ENCODE data around the gene CBFA2T2.

The CBFA2T2 gene

GRCh38 chr20:33604991-33605370 is 115.1 kb downstream of the CBFA2T2 start:
- Histone ChIP-seq H3K79me2 (ENCODE audit: insufficient read depth, low read length) (no peaks in the 10 kb centered on the region), H3K4me1 (ENCODE audit: insufficient read depth, low read length) (no peaks in the 10 kb centered on the region), H3K27me3 (ENCODE audit: insufficient read depth, low read length, poor library complexity) (no peaks in the 10 kb centered on the region), H3K27ac (ENCODE audit: low read length) (no peak overlapping the region), H3K9ac (ENCODE audit: low read depth, low read length) (no peak overlapping the region), H3K36me3 (ENCODE audit: insufficient read depth, low read length) (peaks cover 39% of the 10 kb centered on the region), H4K20me1 (ENCODE audit: insufficient read depth, low read length) (no peaks in the 10 kb centered on the region), H3K9me3 (ENCODE audit: insufficient read depth, low read length, severe bottlenecking) (no peaks in the 10 kb centered on the region), H2AFZ (ENCODE audit: low read depth, low read length) (no peak overlapping the region), H3K4me3 (ENCODE audit: low read depth in 1 of 2, low read length in 2 of 2) (no peak overlapping the region), H3K4me2 (ENCODE audit: insufficient read depth, low read length) (no peak overlapping the region)
- DNase-seq (no peak), ATAC-seq (ENCODE audit: insufficient read depth, low read depth) (no peak)
- TF ChIP-seq CTCF (IDR thresholded peaks at IDR 0.05; ENCODE audit: borderline replicate concordance, extremely low read depth, low read length, poor library complexity, severe bottlenecking) (no peak), EZH2 (IDR thresholded peaks at IDR 0.05; ENCODE audit: borderline replicate concordance, low read depth, low read length, severe bottlenecking) (no peak)

- Histone ChIP-seq H4K20me1 (ENCODE audit: insufficient read depth, low read length) (no peaks in the 10 kb centered on the region), H3K9me3 (ENCODE audit: insufficient read depth, low read length, severe bottlenecking) (no peaks in the 10 kb centered on the region), H3K79me2 (ENCODE audit: insufficient read depth, low read length) (no peaks in the 10 kb centered on the region), H3K36me3 (ENCODE audit: insufficient read depth, low read length) (peaks cover 44% of the 10 kb centered on the region), H3K27me3 (ENCODE audit: insufficient read depth, low read length, poor library complexity) (no peaks in the 10 kb centered on the region), H3K4me3 (ENCODE audit: low read depth in 1 of 2, low read length in 2 of 2) (no peak overlapping the region), H3K9ac (ENCODE audit: low read depth, low read length) (no peak overlapping the region), H3K4me1 (ENCODE audit: insufficient read depth, low read length) (no peaks in the 10 kb centered on the region), H2AFZ (ENCODE audit: low read depth, low read length) (no peak overlapping the region), H3K4me2 (ENCODE audit: insufficient read depth, low read length) (no peak overlapping the region), H3K27ac (ENCODE audit: low read length) (no peak overlapping the region)
- ATAC-seq (ENCODE audit: insufficient read depth, low read depth) = no peak
- no peak for DNase-seq
- TF ChIP-seq CTCF (IDR thresholded peaks at IDR 0.05; ENCODE audit: borderline replicate concordance, extremely low read depth, low read length, poor library complexity, severe bottlenecking) (no peak), EZH2 (IDR thresholded peaks at IDR 0.05; ENCODE audit: borderline replicate concordance, low read depth, low read length, severe bottlenecking) (no peak)
Measured at GRCh38 chr20:33606118-33606771, 116.3 kb downstream of the CBFA2T2 start.

- Histone ChIP-seq H3K36me3 (ENCODE audit: insufficient read depth, low read length) (peaks cover 67% of the 10 kb centered on the region), H4K20me1 (ENCODE audit: insufficient read depth, low read length) (no peaks in the 10 kb centered on the region), H3K4me3 (ENCODE audit: low read depth in 1 of 2, low read length in 2 of 2) (no peak overlapping the region), H3K9ac (ENCODE audit: low read depth, low read length) (no peak overlapping the region), H3K27ac (ENCODE audit: low read length) (no peak overlapping the region), H3K4me2 (ENCODE audit: insufficient read depth, low read length) (no peak overlapping the region), H3K27me3 (ENCODE audit: insufficient read depth, low read length, poor library complexity) (no peaks in the 10 kb centered on the region), H3K79me2 (ENCODE audit: insufficient read depth, low read length) (no peaks in the 10 kb centered on the region), H3K4me1 (ENCODE audit: insufficient read depth, low read length) (no peaks in the 10 kb centered on the region), H3K9me3 (ENCODE audit: insufficient read depth, low read length, severe bottlenecking) (no peaks in the 10 kb centered on the region), H2AFZ (ENCODE audit: low read depth, low read length) (no peak overlapping the region)
- no peak for TF ChIP-seq EZH2 (IDR thresholded peaks at IDR 0.05; ENCODE audit: borderline replicate concordance, low read depth, low read length, severe bottlenecking)
- no peak for TF ChIP-seq CTCF (IDR thresholded peaks at IDR 0.05; ENCODE audit: borderline replicate concordance, extremely low read depth, low read length, poor library complexity, severe bottlenecking)
- ATAC-seq (ENCODE audit: insufficient read depth, low read depth) (no peak), DNase-seq (no peak)
Measured at GRCh38 chr20:33609504-33609903, 119.6 kb downstream of the CBFA2T2 start.

Measured in DND-41 (cell line).